Astrocyte of the hippocampus (primary cell): ENCODE results near the gene XPO4.
"Not testable (repeated sequence)": the region's sequence is repeated elsewhere in the genome, so short reads cannot be mapped to it uniquely, and the experiment has no call there.

Experiments
- DNase-seq: peaks from one replicate; pipeline ENCODE4 v3.0.0; 2011; ENCODE audit warnings: low read depth, low spot score

XPO4 gene

DNA sequence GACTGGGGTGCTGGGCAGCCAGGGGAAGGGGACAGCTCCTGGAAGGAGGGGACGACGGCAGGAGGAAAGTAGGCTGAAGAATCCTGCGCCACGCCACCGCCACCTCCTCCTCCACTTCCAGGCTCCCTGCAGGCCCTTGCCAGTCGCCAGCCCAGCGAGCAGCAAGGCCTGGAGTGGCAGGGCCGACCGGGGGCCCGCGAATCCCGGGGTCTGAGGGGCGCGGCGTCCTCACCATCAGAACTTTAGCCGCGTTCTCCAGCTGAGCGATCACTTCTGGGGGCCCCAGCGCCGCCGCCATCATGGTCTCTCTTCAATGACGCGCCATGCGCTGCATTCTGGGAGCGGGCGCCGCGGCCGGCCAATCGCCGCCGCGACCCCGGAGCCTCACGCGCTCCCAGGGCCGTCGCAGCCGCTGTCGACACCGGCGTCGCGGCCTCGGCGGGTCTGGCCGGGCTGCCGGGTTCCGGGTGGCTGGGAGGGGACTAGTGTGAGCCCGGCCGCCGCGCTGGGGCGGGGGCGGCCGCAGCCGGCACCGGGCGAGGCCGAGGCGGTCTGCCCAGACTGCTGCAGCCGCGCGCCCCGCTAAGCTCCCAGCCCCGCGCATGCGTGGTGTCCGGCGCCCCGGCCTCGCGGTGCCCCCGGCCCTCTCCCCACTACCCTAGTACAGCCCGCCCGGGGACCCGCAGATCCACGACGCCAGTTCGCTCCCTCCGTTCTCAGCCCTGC is at the start of gene XPO4:
Gene XPO4, minus strand, starts transcription at position 309 of the 726 bp plus-strand sequence. Its CDS starts 8 bp downstream, at position 301.
- peak; percentile 94 for DNase-seq

DNA sequence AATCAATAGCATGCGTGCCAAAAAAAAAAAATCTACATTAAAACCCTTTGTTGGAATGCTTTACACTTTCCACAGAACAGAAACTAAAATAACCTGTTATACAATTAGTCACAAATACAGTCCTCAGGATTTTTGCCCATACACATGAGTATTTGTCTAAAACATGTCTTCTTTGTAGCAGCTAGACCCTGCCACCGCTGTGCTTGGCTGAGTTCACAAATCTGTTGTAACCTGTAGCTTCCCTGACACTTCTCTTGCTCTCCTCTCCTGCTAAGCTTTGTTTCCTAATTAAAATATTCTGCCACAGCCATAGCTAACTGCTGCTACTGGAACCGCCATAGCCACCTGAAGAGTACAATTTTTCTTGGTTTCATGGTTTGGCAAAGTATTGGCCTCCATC is 45.5 kb upstream of the XPO4 start:
- not testable (repeated sequence) for DNase-seq

DNA sequence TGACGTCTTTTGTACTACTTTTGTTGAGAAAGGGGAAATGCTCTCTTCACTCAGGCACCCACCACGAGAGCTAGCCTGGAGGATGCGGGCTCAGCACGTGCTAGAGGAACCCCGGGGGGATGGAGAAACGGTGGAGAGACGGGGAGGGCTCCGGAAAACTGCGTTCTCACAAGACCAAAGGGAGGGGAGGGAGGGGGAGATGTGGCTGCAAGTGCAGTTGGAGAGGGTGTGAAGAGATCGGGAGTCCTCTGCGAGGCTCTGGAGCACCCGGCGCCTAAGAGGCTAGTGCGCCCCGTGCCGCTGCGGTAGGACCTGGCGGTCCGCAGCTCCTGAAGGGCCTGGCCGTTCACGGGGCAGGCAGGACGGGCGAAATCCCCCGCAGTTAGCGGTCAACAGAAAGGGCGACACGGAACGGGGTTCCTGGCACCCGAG is 43.4 kb upstream of the XPO4 start:
- peak; percentile 42 for DNase-seq

DNA sequence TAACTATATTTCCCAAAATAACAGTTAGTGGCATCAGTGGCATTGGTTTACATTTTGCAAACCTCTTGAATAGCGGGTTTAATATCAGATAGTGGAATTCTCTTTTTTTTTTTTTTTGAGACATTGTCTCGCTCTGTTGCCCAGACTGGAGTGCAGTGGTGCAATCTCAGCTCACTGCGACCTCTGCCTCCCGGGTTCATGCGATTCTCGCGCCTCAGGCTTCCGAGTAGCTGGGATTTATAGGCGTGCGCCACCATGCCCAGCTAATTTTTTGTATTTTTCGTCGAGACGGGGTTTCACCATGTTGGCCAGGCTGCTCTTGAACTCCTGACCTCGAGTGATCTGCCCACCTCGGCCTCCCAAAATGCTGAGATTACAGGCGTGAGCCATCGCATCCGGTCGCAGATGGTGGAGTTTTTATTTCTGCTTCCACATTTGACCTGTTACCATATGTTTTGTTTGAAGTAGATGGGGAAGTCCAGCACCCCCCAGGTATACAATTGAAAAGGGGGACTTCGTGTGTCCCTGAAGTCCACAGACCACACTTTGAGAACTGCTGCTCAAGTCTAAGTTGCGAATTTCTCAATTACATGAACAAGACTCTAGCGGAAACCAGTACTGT is 40.5 kb upstream of the XPO4 start:
- DNase-seq, result no peak

DNA sequence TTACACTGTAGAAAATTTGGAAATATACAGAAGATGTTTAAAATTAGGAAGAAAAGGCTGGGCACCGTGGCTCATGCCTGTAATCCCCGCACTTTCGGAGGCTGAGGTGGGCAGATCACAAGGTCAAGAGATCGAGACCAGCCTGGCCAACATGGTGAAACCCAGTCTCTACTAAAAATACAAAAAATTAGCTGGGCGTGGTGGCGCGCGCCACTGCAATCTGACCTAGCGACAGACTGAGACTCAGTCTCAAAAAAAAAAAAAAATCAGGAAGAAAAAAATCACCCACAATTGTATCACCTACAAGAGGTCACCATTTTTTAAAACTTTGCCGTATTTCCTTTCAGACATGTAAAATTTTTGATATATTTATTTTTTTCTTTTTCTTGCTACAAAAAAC is 38.0 kb upstream of the XPO4 start:
- not testable (repeated sequence) for DNase-seq

DNA sequence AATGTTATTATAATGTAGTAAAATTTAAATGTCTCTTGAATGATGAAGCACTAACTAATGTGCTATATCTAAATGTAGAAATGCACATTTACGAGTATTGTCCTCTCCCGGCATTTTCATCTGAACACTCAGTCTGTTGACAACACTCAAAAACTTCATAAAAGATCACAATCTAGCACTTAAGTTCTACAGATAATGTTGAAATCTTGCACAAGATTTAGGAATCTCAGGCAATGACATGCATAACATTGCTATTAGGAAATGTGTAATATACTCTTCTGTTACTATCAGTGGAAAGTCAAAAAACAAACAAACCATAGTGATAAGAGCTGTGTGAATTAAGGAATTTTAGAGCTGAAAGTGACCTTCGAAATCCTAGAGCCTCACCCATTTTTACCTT is 37.5 kb upstream of the XPO4 start:
- DNase-seq, result no peak

DNA sequence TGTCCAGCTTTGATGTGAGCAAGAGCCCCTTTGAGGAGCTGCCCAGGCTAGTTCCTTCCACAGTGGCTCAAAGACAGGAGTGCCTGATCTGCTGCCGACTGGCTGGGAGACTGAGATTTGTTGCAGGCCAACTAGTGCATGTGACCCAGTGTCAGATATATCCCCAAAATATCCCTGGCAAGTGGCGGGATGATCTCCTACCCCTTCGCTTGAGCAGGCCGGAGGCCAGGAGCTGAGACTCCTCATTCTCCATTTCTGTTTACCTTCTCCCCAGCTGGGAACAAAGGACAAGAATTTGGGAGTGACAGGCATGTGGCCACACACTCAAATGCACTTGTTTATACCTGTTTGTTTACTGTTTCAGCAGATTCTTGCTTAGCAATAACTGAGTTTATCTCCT is 37.1 kb upstream of the XPO4 start:
- DNase-seq, result no peak

DNA sequence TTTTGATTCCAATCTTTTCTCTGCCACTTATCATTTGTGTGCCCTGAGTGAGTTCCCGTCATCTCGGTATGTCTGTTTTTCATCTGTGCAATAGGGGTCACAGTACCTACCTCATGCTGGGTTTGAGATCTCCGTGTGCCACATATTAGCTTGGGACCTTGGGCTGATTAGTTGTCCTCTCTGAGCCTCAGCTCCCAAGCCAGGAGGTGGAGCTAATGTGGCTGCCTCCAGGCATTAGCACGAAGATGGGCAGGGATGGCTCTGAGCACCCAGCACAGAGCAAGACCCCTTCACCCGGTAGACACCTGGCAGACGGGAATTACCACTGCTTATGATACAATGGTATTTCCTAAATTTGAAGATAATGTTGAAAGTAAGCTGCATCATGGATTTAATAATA is 35.8 kb upstream of the XPO4 start:
- DNase-seq, result no peak

DNA sequence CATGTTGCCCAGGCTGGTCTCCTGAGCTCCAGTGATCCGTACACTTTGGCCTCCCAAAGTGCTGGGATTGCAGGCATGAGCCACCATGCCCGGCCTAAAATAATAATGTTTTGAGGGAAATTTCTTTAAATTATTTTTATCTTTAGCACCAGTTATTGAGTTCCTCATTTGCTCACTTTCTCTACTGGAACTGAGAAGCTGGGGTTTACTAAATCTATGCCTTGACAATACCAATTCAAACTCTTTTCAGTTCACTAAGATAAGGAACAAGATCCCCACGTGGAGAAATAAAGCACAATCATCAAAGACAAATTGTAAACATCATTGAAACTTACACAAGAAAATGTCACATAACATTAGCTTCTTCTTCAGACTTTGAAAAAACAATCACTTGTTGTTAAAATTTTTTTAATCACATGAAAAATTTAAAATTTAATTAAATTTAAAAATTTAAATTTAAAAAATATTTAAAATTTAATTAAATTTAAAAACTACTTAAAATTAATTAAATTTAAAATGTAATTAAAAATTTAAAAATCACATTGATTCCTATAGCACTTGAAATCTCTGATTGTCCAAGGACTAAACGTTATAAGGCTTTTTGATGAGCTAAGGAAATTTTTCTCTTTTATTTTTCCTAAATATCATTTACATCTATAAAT is 25.2 kb upstream of the XPO4 start:
- no peak for DNase-seq

DNA sequence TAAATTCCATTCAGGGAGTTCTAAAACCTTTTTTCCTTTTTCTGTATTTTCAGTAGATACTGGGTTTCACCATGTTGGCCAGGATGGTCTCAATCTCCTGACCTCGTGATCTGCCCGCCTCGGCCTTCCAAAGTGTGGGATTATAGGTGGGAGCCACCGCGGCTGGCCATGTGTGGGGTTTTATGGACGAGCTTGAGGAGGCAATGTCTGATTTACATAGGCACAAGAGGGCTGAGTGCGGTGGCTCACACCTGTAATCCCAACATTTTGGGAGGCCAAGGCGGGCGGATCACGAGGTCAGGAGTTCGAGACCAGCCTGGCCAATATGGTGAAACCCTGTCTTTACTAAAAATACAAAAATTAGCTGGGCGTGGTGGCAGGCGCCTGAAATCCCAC is 22.8 kb upstream of the XPO4 start:
- DNase-seq, result not testable (repeated sequence)

DNA sequence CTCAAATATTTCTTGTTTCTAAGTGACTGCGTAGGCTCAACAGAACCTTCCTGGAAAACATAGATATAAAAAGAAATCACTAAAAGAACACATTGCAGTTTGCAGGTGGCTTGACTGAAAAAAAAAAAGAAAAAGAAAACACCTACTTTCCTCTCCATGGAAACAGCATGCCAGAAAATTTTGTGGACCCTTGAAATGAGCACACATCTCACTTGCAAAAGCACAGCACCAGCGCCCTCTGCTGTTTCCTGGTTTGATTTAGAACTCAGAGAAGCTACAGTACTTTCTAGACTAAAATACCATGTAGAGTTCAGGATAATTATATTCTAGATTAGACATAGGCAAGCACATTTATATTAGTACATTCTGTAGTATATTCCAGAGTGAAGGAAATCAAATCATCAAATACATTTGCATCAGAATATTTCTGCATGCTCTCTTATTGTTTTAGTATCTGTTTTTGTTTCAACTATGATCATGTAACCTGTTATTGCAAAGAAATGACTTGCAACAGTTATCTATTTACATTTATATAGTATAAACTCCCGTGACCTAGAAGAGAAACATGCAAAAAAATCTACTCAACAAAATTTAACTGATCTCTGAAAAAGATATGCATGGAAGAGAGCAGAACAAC is 22.3 kb upstream of the XPO4 start:
- DNase-seq, result peak; percentile 92

DNA sequence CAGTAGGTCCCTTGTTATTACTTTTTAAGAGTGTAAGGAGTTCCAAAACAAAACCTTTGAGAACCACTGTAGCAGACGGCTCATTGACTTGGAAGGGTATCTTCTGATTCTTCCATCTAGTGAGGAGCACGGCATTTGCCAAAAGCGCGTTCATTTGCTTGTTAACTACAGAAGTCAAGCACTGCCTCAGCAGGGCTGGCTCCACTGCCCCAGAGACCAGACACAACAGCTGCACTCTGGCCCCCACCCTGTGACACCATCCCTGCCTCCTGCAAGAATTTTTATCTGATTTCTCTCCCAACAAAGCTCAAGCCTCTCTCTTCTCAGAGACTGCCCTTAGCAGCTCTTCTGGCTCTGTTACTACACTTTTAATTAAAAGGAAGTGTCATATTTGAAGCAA is 20.7 kb upstream of the XPO4 start:
- DNase-seq, result no peak

DNA sequence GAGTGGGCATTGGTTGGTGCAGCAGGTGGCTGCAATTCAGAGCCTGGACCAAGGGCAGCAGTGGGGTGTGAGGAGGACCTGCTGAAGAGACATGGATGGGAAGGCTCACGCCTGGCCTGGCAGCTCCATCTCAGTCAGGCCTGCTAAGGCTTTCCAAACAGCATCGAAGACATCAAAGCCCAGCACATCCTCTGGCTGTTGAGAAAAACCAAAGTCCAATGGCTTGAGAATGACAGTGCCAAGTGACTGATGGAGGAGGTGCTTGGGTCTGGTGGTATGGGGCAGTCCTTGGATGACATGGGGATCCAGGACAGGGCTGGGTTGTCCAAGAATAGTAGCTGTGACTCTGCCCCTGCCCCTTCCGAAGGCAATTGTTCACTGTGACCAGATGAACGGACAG is 19.0 kb upstream of the XPO4 start:
- no peak for DNase-seq

DNA sequence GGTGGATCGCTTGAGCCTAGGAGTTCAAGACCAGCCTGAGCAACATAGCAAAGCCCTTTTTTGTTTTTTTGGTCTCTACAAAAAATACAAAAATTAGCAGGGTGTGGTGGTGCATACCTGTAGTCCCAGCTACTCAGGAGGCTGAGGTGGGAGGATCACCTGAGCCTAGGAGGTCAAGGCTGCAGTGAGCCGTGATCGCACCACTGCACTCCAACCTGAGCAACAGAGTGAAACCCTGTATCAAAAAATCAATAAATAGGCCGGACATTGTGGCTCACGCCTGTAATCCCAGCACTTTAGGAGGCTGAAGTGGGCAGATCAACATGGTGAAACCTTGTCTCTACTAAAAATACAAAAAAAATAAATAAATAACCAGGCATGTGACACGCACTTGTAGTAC is 13.1 kb upstream of the XPO4 start:
- DNase-seq, result not testable (repeated sequence)

DNA sequence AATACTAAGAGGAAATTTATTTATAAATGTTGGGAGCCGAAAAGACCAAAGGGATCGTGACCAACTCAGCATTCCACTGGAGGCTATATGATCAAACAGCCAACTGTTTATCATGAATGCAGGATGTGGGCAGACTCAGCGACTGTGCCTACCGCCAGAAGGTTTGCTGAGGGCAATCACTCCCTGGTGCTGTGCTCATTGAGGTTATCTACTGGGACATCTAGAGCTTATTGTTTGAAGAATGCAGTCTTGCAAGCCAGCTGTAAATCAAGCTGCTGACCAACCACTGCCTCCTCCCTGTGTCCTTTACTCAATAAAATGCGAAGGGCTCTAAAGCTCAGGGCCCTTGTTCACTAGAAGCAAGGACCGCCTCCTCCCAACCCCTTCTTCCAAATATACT is 8.5 kb upstream of the XPO4 start:
- DNase-seq, result no peak

DNA sequence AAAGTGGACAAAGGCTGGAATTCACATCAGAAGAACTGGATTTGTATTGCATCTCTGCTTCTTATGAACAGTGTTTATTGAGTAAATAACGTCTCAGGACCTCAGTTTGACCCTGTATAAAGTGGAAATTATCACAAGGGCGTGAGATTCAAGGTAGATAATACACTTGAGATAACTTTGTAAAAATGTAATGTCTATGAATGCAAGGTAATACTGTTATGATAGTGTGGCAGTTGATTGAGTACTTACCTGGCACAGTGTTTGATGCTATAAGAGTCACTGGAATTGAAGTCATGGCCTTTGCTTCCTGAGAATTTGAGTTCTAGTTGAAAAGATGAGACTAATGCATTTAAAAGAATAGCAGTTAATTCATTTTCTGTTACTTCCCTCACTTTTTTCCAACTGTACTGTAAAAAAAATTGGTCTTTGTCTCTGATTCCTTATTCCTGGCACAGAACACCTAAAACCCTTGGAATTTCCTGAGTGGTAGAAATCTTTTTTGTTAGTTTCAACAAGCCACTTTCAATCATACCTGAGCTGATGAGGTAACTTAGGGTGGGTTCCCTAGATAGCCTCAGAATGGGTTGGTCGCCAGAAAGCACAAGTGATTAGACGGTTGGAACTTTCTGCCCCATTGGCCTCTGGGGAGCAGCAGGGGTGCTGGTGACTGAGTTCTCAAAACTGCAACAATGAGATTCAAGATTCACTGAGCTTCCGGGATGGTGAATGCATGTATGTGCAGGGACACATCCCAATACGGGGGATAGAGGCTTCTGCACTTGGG is 6.4 kb upstream of the XPO4 start:
- no peak for DNase-seq

DNA sequence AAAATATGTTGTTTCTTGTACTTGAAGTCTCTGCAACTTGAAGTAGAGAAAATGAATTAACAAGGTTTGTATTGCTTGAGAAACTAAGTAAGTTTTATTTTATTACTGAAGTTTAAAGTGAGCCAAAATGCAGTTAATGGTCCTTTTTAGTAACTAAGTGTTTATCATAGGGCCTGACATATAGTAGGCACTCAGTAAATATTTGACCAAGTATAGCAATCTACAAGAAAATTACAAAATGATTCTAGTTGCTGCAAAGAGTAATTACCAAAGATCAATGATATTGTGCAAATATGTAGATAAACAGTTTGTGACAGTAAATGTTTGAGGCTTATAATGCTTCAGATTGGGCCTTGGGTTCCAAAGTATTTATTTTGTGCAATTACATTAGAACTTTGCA is 2.4 kb upstream of the XPO4 start:
- DNase-seq, result no peak

DNA sequence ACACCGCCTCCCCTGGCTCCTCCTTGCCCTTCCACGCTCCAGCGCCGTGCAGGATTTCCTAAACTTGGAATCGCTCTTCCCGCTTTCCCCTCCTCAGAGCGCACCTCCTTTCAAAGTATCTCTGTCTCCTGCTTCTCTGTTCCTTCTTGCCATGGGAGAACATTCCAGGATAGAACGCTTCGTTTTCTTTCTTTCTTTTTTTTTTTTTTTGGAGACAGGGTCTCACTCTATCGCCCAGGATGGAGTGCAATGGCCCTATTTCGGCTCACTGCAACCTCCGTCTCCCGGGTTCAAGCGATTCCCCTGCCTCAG is 574 bp upstream of the XPO4 start:
- no peak for DNase-seq

DNA sequence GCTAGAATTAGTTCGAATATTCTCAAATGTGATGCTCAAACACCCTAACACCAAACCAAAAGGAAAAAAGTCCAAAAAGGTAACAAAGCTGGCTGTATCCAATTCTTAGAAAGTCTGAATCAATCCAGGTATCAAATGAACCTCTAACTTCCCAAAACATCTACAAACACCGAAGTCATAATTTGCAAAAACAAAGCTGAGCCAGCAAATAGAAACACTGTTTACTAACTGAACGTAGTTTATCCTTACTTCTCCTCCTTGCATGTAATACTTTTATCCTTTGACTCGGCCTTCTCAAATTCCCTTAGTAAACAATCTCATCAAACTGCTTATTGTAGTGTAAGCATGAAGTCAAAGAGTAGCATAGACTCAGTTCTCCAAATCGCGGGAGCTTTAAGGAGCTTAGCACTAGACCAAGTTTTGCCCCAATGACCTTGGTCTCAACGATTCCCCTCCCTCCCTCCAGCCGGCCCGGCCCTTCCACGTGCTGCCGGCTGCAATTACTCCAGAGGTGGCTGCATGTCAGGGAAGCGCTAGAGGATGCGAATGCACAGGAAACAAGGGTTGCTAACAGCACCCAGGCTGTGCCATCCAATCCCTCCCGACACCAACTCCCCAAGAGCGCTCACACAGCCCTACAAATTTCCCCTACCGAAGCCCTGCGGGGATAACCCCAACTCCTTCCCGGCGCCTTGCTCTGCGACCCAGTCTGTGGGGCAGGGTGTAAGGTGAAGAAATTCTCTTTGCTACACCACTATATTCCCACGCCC is 693 bp downstream of the XPO4 start:
- peak; percentile 40 for DNase-seq

DNA sequence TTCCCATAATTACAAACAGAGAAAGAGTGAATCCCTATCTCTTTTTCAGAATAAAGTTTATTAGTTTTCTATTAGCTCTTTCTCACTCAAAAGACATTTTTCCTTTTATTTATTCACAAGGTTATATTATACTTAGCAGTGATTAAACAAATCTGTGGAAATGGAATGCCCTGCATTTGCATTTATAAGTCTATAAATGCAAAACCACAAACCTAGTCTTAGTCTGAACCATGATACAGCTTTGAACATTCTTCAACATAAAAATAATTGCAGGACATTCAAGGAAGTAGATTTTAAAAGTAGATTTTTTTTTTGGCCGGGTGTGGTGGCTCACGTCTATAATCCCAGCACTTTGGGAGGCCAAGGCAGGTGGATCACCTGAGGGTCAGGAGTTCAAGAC is 8.3 kb downstream of the XPO4 start:
- DNase-seq, result no peak

DNA sequence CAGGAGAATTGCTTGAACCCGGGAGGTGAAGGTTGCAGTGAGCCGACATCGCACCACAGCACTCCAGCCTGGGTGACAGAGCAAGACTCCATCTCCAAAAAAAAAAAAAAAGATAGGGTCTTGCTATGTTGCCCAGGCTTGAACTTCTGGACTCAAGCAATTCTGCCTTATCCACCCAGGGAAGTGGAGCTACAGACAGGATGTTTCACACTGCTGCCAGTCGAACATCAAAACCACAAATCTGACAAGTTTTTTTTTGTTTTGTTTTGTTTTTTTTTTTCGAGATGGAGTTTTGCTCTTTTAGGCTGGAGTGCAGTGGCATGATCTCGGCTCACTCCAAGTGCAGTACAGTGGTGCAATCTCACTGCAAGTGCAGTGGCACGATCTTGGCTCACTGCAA is 10.8 kb downstream of the XPO4 start:
- no peak for DNase-seq
